Measurements from ENCODE around the gene ACTL6B. TPM values are rescaled to one million over a fixed set of nuclear protein-coding genes. Genes with fewer than 3 reads are reported as not detected.

Gene ACTL6B
- total RNA-seq, 1 donor from 2014 or later: not detected

DNA sequence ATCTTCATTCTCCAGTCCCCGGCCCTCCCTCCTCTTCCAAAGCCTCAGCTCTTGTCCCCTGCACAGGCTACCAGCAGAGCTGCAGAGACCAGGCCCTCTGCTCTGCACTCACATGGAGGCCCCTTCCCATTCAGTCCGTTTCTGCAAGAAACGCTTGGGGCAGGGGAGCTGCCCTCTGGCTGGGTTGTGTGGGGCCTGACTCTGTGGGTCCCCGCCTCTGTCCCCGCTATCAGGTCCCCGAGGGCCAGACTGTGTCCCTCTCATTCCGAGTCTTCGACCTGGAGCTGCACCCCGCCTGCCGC, 52.6 kb downstream of the ACTL6B start:
- Histone ChIP-seq H3K27me3 (no peaks in the 10 kb centered on the region), H3K9me3 (no peaks in the 10 kb centered on the region), H3K36me3 (no peaks in the 10 kb centered on the region), H3K4me1 (peaks cover 18% of the 10 kb centered on the region), H3K4me3 (peak overlapping the region; percentile 71), H3K27ac (peak overlapping the region; percentile 69)
- TF ChIP-seq, protein P1, sequence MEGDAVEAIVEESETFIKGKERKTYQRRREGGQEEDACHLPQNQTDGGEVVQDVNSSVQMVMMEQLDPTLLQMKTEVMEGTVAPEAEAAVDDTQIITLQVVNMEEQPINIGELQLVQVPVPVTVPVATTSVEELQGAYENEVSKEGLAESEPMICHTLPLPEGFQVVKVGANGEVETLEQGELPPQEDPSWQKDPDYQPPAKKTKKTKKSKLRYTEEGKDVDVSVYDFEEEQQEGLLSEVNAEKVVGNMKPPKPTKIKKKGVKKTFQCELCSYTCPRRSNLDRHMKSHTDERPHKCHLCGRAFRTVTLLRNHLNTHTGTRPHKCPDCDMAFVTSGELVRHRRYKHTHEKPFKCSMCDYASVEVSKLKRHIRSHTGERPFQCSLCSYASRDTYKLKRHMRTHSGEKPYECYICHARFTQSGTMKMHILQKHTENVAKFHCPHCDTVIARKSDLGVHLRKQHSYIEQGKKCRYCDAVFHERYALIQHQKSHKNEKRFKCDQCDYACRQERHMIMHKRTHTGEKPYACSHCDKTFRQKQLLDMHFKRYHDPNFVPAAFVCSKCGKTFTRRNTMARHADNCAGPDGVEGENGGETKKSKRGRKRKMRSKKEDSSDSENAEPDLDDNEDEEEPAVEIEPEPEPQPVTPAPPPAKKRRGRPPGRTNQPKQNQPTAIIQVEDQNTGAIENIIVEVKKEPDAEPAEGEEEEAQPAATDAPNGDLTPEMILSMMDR (IDR thresholded peaks at IDR 0.05): no peak
- ATAC-seq (no peak), DNase-seq (no peak)
- intact Hi-C loops (cut with DNase I): no loop called here

DNA sequence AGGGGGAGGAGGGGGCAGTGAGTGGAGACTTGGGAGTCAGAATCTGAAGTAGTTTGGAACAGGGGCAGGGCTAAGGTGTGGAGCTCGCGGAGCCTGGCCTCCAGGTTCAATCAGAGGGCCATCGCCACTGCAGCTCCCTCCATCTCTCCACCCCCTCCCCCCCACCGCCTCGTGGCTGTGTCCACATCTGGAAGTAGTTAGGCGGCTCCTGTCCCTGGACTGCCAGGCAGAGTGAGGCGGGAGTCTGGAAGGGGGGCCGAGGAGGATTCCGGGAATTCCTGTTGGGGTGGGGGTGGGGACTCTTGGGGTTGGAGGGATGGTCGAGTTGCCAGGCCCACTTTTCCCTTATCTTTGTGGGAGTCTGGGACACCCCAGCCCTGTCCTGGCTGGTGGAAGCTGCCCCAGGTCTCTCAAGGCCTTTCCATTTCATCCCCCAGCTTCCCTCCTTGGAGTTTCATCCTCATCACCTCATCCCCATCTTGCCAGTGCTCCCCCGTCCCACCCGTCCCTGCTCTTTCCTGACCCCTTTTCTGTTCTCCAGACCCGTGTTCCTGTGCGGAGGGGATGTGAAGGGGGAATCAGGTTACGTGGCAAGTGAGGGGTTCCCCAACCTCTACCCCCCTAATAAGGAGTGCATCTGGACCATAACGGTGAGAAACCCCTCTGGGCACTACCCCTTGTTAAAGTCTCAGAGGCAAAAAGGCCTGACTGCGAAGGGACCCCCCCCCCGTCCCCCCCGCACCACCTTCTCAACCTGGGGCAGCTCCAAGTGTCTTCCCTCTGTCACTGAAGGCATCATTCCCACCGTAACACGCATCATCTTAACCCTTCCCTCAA, 53.1 kb downstream of the ACTL6B start:
- H3K9me3 ChIP-seq: no peaks in the 10 kb centered on the region
- DNase-seq (peak; percentile 79), ATAC-seq (peak; percentile 36)
- no peaks in the 10 kb centered on the region for H3K36me3 ChIP-seq
- no peaks in the 10 kb centered on the region for H3K27me3 ChIP-seq
- TF ChIP-seq, protein P1 (IDR thresholded peaks at IDR 0.05): no peak
- H3K27ac ChIP-seq: peak overlapping the region; percentile 69
- H3K4me1 ChIP-seq: peaks cover 18% of the 10 kb centered on the region
- intact Hi-C loops (cut with DNase I): no loop called here
- H3K4me3 ChIP-seq: peak overlapping the region; percentile 71

DNA sequence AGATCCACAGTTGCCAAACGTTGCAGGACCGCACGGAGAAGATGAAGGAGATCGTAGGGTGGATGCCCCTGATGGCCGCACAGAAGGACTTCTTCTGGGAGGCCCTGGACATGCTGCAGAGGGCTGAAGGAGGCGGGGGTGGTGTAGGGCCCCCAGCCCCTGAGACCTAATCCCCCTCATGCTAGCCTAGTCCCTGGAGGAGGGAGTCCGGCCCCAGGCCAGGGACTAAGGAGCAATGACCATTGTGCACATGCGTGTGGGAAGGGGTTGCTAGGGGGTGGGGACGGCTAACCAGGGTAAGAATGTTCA, 55.6 kb downstream of the ACTL6B start:
- TF ChIP-seq, protein P1 (IDR thresholded peaks at IDR 0.05): no peak
- Histone ChIP-seq H3K27ac (no peak overlapping the region), H3K4me1 (peaks cover 18% of the 10 kb centered on the region), H3K27me3 (no peaks in the 10 kb centered on the region), H3K9me3 (no peaks in the 10 kb centered on the region), H3K36me3 (no peaks in the 10 kb centered on the region), H3K4me3 (no peak overlapping the region)
- DNase-seq: no peak
- intact Hi-C loops (cut with DNase I): no loop called here
- ATAC-seq: no peak

DNA sequence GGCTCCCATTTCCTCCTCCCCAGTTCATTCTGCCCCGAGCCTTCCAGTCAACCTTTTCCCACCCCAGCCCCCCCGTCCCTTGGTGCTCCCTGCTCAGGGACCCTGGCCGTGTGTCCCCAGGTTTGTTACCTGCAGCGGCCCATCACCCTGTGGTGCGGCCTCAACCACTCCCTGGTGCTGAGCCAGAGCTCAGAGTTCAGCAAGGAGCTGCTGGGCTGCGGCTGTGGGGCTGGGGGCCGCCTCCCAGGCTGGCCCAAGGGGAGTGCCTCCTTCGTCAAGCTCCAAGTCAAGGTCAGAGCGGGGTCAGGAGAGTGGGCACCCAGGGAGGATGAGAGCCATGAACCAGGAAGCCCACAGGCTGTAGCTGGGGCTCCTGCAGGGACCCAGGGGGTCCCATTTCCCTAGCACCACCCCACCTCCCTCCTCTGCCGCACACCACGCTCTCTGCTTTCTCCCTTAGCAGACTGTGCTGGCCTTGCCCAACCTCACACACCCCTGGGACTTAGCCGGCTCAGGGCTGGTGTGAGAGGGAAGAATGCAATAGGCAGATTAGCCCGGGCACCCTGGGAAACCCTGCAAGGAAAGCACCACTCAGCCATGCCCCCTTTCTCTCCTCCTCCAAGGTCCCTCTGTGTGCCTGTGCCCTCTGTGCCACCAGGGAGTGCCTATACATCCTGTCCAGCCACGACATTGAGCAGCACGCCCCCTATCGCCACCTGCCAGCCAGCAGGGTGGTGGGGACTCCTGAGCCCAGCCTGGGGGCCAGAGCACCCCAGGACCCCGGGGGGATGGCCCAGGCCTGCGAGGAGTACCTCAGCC, 56.1 kb downstream of the ACTL6B start:
- no peaks in the 10 kb centered on the region for H3K9me3 ChIP-seq
- intact Hi-C loops (cut with DNase I): no loop called here
- no peaks in the 10 kb centered on the region for H3K27me3 ChIP-seq
- DNase-seq (no peak), ATAC-seq (no peak)
- no peaks in the 10 kb centered on the region for H3K36me3 ChIP-seq
- no peak overlapping the region for H3K27ac ChIP-seq
- H3K4me3 ChIP-seq: no peak overlapping the region
- peaks cover 15% of the 10 kb centered on the region for H3K4me1 ChIP-seq
- TF ChIP-seq, protein P1 (IDR thresholded peaks at IDR 0.05): no peak

DNA sequence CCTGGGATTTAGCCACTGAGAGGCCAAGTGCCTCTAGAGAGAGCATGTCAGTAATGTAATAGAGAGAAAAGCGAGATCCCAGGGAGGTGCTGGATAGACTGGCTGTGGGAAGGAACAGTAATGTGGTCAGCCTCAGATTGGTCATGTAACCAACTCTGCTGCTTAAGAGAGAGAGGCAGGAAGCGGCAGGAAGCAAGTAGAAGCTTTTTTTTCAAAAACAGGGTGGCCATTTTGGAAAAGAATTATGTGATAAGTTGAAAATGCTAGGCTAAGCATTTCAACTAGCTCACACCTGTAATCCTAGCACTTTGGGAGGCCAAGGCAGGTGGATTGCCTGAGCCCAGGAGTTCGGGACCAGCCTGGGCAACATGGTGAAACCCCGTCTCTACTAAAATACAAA, 57.8 kb downstream of the ACTL6B start:
- H3K27ac ChIP-seq: no peak overlapping the region
- TF ChIP-seq, protein P1 (IDR thresholded peaks at IDR 0.05): no peak
- H3K27me3 ChIP-seq: no peaks in the 10 kb centered on the region
- no peak overlapping the region for H3K4me3 ChIP-seq
- H3K9me3 ChIP-seq: no peaks in the 10 kb centered on the region
- peaks cover 3% of the 10 kb centered on the region for H3K4me1 ChIP-seq
- no peak for DNase-seq
- no peaks in the 10 kb centered on the region for H3K36me3 ChIP-seq
- no peak for ATAC-seq
- intact Hi-C loops (cut with DNase I): no loop called here

All from upper lobe of right lung (tissue), 1 donor.